Naive thymus-derived CD4-positive, alpha-beta T cell (primary cell): ENCODE data around the gene OGDH. TPM values are rescaled to one million over a fixed set of nuclear protein-coding genes. Genes with fewer than 3 reads are reported as not detected.

Experiments used
- ATAC-seq: fragments of 150-1000 bp; cut with Tn5 transposase; 2 replicates; pipeline ENCODE4 v1.10.0; 2021; ENCODE audit warnings: mild to moderate bottlenecking, moderate library complexity
- CTCF ChIA-PET: fragments of 350-600 bp; sonication (Branson Sonifier 250); formaldehyde crosslinking; loops from one replicate; lab custom pipeline; 2021; ENCODE audit warnings: antibody characterized with exemption; lab: Charles Lee
- POLR2A ChIA-PET: fragments of 350-600 bp; sonication (Branson Sonifier 250); formaldehyde crosslinking; loops from one replicate; lab custom pipeline; 2021; ENCODE audit warnings: antibody characterized with exemption, inconsistent platforms; lab: Charles Lee
- DNase-seq, 9 donors: peaks; one replicate each; pipeline versions ENCODE4 v3.0.0 to v3.0.0-alpha.2; 2020 to 2022; ENCODE audit warnings: mixed read lengths in 1 of 9
- H3K27ac ChIP-seq: one replicate; pipeline ENCODE4 v1.7.0; 2013; ENCODE audit warnings: mild to moderate bottlenecking, low read depth, low read length, moderate library complexity
- H3K27me3 ChIP-seq, 2 donors: one replicate each; pipeline ENCODE4 v1.7.0; 2013; ENCODE audit warnings: low read length in 2 of 2, mild to moderate bottlenecking in 2 of 2, moderate library complexity in 2 of 2; ENCODE audit not compliant: control insufficient read depth in 2 of 2, insufficient read depth in 2 of 2
- H3K36me3 ChIP-seq, 3 experiments: 1 replicate in 2 of 3; 2 replicates in 1 of 3; pipeline ENCODE4 v1.7.0; 2013; ENCODE audit warnings: low read length in 3 of 3, mild to moderate bottlenecking in 3 of 3, moderate library complexity in 1 of 3; ENCODE audit not compliant: insufficient read depth in 3 of 3, control insufficient read depth in 2 of 3
- H3K4me1 ChIP-seq, 2 donors: one replicate each; pipeline ENCODE4 v1.7.0; 2013; ENCODE audit warnings: low read length in 2 of 2, mild to moderate bottlenecking in 2 of 2, moderate library complexity in 1 of 2; ENCODE audit not compliant: control insufficient read depth in 2 of 2, insufficient read depth in 2 of 2
- H3K4me3 ChIP-seq: 2 replicates; pipeline ENCODE4 v1.7.0; 2013; ENCODE audit warnings: mild to moderate bottlenecking, low read length
- H3K9me3 ChIP-seq, 3 experiments: 1 replicate in 2 of 3; 2 replicates in 1 of 3; pipeline ENCODE4 v1.7.0; 2013; ENCODE audit warnings: low read length in 3 of 3; ENCODE audit not compliant: control insufficient read depth in 2 of 3
- H3K27ac Mint-ChIP-seq, 9 donors: one replicate each; pipeline ENCODE4 v1.8.0; 2020 to 2022; ENCODE audit warnings: mixed read lengths in 9 of 9, mild to moderate bottlenecking in 8 of 9, moderate library complexity in 5 of 9, inconsistent platforms in 2 of 9
- H3K27me3 Mint-ChIP-seq, 5 donors: one replicate each; pipeline ENCODE4 v1.8.0; 2021 to 2022; ENCODE audit warnings: mixed read lengths in 5 of 5, mild to moderate bottlenecking in 1 of 5
- H3K36me3 Mint-ChIP-seq, 5 donors: one replicate each; pipeline ENCODE4 v1.8.0; 2020 to 2022; ENCODE audit warnings: mixed read lengths in 5 of 5, mild to moderate bottlenecking in 3 of 5, inconsistent platforms in 1 of 5
- H3K4me1 Mint-ChIP-seq, 7 donors: one replicate each; pipeline ENCODE4 v1.8.0; 2020 to 2022; ENCODE audit warnings: mixed read lengths in 7 of 7, mild to moderate bottlenecking in 3 of 7, inconsistent platforms in 1 of 7
- H3K4me3 Mint-ChIP-seq, 10 donors: one replicate each; pipeline ENCODE4 v1.8.0; 2020 to 2022; ENCODE audit warnings: mild to moderate bottlenecking in 10 of 10, mixed read lengths in 10 of 10, moderate library complexity in 6 of 10, inconsistent platforms in 2 of 10
- H3K9me3 Mint-ChIP-seq, 11 donors: one replicate each; pipeline ENCODE4 v1.8.0; 2020 to 2022; ENCODE audit warnings: mixed read lengths in 11 of 11, mild to moderate bottlenecking in 4 of 11, inconsistent platforms in 1 of 11, moderate library complexity in 1 of 11
- intact Hi-C, 2 donors: fragments of 100-400 bp; cut with micrococcal nuclease; formaldehyde crosslinking; loops; one replicate each; pipeline ENCODE4 v1.15.1; 2023
- polyA plus RNA-seq, 2 donors: library from polyadenylated mRNA; unstranded; fragments of 300-500 nt; fragmentation: Illumina TruSeq; gene quantifications; one replicate each; pipeline ENCODE4 v1.2.3, GENCODE V29; 2021
- total RNA-seq, 6 experiments: library from RNA in 5 of 6; stranded (reverse) in 5 of 6; gene quantifications; 1 replicate in 5 of 6; 2 replicates in 1 of 6; pipeline ENCODE4 v1.2.3 and lab custom pipeline; 2021 to 2026

The OGDH gene
- total and polyA plus RNA-seq, 7 experiments from 2014 or later: 20.3 to 122 (median 64.2) TPM

GRCh38 chr7:44703921-44704320 is 97.5 kb downstream of the OGDH start:
- intact Hi-C loops: loop anchor here in 1 of 2 donors (2.0 kb wide), 1 partner anchor 93 kb away; the partner anchor contains the start of gene PPIA
- no peak overlapping the region for H3K27ac Mint-ChIP-seq
- H3K4me1 ChIP-seq: no peaks in the 10 kb centered on the region

GRCh38 chr7:44705434-44705833 is 99.0 kb downstream of the OGDH start:
- H3K9me3 Mint-ChIP-seq: peaks cover 0 to 5% (median 0%) of the 10 kb centered on the region in 11 donors
- H3K27ac ChIP-seq: no peak overlapping the region
- ChIA-PET POLR2A (no interaction called here), CTCF (interaction anchor here (0.6 kb wide), 1 partner anchor 12 kb away, joined by 4 read pairs; no protein-coding TSS in a partner anchor)
- intact Hi-C loops: loop anchor here in 1 of 2 donors (2.0 kb wide), 1 partner anchor 91 kb away; the partner anchor contains the start of gene PPIA
- H3K36me3 ChIP-seq: peaks cover 0 to 55% (median 8%) of the 10 kb centered on the region in 3 experiments
- no peaks in the 10 kb centered on the region for H3K4me1 ChIP-seq
- DNase-seq (no peak), ATAC-seq (no peak)
- no peaks in the 10 kb centered on the region for H3K27me3 Mint-ChIP-seq
- peak overlapping the region in 2 of 9 donors; percentile 43 to 47 for H3K27ac Mint-ChIP-seq
- H3K4me3 ChIP-seq: no peak overlapping the region
- no peaks in the 10 kb centered on the region for H3K9me3 ChIP-seq
- no peaks in the 10 kb centered on the region for H3K27me3 ChIP-seq
- H3K36me3 Mint-ChIP-seq: peaks cover 9 to 51% (median 20%) of the 10 kb centered on the region in 5 donors
- no peak overlapping the region for H3K4me3 Mint-ChIP-seq
- H3K4me1 Mint-ChIP-seq: peaks cover 0 to 2% (median 0%) of the 10 kb centered on the region in 7 donors

More at GRCh38 chr7:44703921-44704320, 97.5 kb downstream of the OGDH start:
- Histone ChIP-seq H3K27ac (no peak overlapping the region), H3K27me3 (no peaks in the 10 kb centered on the region), H3K9me3 (no peaks in the 10 kb centered on the region), H3K4me3 (no peak overlapping the region), H3K36me3 (peaks cover 0 to 63% (median 8%) of the 10 kb centered on the region in 3 experiments)
- DNase-seq (no peak), ATAC-seq (no peak)
- peaks cover 0 to 5% (median 0%) of the 10 kb centered on the region in 7 donors for H3K4me1 Mint-ChIP-seq
- peaks cover 0 to 5% (median 0%) of the 10 kb centered on the region in 11 donors for H3K9me3 Mint-ChIP-seq
- no peak overlapping the region for H3K4me3 Mint-ChIP-seq
- ChIA-PET CTCF (interaction anchor here (0.7 kb wide), 1 partner anchor 73 kb away, joined by 4 read pairs; no protein-coding TSS in a partner anchor), POLR2A (interaction anchor here (1.2 kb wide), 1 partner anchor 143 kb away, joined by 3 read pairs; the partner anchor contains the start of gene H2AZ2)
- no peaks in the 10 kb centered on the region for H3K27me3 Mint-ChIP-seq
- peaks cover 12 to 59% (median 31%) of the 10 kb centered on the region in 5 donors for H3K36me3 Mint-ChIP-seq

- H3K9me3 ChIP-seq: no peaks in the 10 kb centered on the region
- intact Hi-C loops: no loop called here
- ATAC-seq (no peak), DNase-seq (no peak)
- ChIA-PET POLR2A (interaction anchor here (0.7 kb wide), 1 partner anchor 64 kb away, joined by 3 read pairs; no protein-coding TSS in a partner anchor), CTCF (no interaction called here)
- peaks cover 0 to 41% (median 8%) of the 10 kb centered on the region in 3 experiments for H3K36me3 ChIP-seq
- no peak overlapping the region for H3K4me3 ChIP-seq
- no peak overlapping the region for H3K27ac Mint-ChIP-seq
- H3K27me3 Mint-ChIP-seq: no peaks in the 10 kb centered on the region
- H3K4me1 ChIP-seq: peaks cover 0 to 2% of the 10 kb centered on the region in 2 donors
- H3K36me3 Mint-ChIP-seq: peaks cover 6 to 35% (median 17%) of the 10 kb centered on the region in 5 donors
- no peak overlapping the region for H3K27ac ChIP-seq
- no peak overlapping the region for H3K4me3 Mint-ChIP-seq
- H3K4me1 Mint-ChIP-seq: peaks cover 2 to 5% (median 3%) of the 10 kb centered on the region in 7 donors
- H3K27me3 ChIP-seq: no peaks in the 10 kb centered on the region
- peaks cover 0 to 5% (median 0%) of the 10 kb centered on the region in 11 donors for H3K9me3 Mint-ChIP-seq
These were observed 100.5 kb downstream of the OGDH start for GRCh38 chr7:44706788-44707557.

GRCh38 chr7:44707558-44708230 is 101.3 kb downstream of the OGDH start:
- Mint-ChIP-seq H3K27ac (peak overlapping the region in 2 of 9 donors; percentile 12 to 28), H3K4me3 (no peak overlapping the region), H3K27me3 (no peaks in the 10 kb centered on the region), H3K36me3 (peaks cover 6 to 31% (median 17%) of the 10 kb centered on the region in 5 donors), H3K4me1 (peaks cover 4 to 11% (median 7%) of the 10 kb centered on the region in 7 donors), H3K9me3 (peaks cover 0 to 5% (median 0%) of the 10 kb centered on the region in 11 donors)
- H3K36me3 ChIP-seq: peaks cover 0 to 37% (median 8%) of the 10 kb centered on the region in 3 experiments
- intact Hi-C loops: no loop called here
- POLR2A ChIA-PET: interaction anchor here (0.7 kb wide), 1 partner anchor 63 kb away, joined by 3 read pairs; no protein-coding TSS in a partner anchor
- DNase-seq (no peak), ATAC-seq (no peak)
- H3K27ac ChIP-seq: no peak overlapping the region
- CTCF ChIA-PET: no interaction called here
- H3K4me3 ChIP-seq: no peak overlapping the region
- peaks cover 0 to 6% of the 10 kb centered on the region in 2 donors for H3K4me1 ChIP-seq
- no peaks in the 10 kb centered on the region for H3K9me3 ChIP-seq
- H3K27me3 ChIP-seq: no peaks in the 10 kb centered on the region

GRCh38 chr7:44709011-44709915 is 102.8 kb downstream of the OGDH start:
- H3K4me1 Mint-ChIP-seq: peaks cover 4 to 11% (median 7%) of the 10 kb centered on the region in 7 donors
- peaks cover 6 to 22% (median 13%) of the 10 kb centered on the region in 5 donors for H3K36me3 Mint-ChIP-seq
- Histone ChIP-seq H3K4me3 (no peak overlapping the region), H3K27ac (no peak overlapping the region), H3K4me1 (peaks cover 0 to 6% of the 10 kb centered on the region in 2 donors), H3K9me3 (no peaks in the 10 kb centered on the region), H3K36me3 (peaks cover 0 to 31% (median 8%) of the 10 kb centered on the region in 3 experiments), H3K27me3 (no peaks in the 10 kb centered on the region)
- POLR2A ChIA-PET: interaction anchor here (0.6 kb wide), 1 partner anchor 145 kb away, joined by 4 read pairs; no protein-coding TSS in a partner anchor
- peak overlapping the region in 4 of 9 donors; percentile 28 to 56 (median 50) for H3K27ac Mint-ChIP-seq
- ATAC-seq: no peak
- DNase-seq: no peak
- intact Hi-C loops: no loop called here
- H3K27me3 Mint-ChIP-seq: no peaks in the 10 kb centered on the region
- H3K9me3 Mint-ChIP-seq: peaks cover 0 to 5% (median 0%) of the 10 kb centered on the region in 11 donors
- no peak overlapping the region for H3K4me3 Mint-ChIP-seq
- CTCF ChIA-PET: no interaction called here
